Activated CD4-positive, CD25-positive, alpha-beta regulatory T cell (primary cell): ENCODE data around the gene NEGR1.

ENCODE experiments used
- DNase-seq, 4 experiments: peaks; one replicate each; lab custom pipeline; 2025; lab: John Stamatoyannopoulos, UW

Gene NEGR1

DNA sequence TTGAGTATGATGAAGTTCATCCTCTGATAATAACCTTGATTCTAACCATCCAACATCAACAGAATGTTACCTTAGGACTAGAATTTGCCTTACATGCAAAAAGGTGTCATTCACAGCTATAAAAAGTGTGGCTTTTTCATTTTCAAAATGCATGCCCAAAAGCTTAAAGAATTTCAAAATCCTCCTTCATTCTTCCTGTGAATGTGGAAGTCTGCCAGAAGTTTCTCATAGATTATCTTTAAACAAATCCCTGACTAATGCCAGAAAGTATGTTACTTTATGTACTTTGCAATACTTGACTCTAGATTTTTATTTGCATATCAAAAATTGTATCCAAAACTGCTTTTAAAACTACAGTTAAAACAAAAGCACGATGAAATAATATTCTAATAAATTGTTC, 930.9 kb downstream of the NEGR1 start:
- DNase-seq = no peak

GRCh38 chr1:71350805-71351204, 931.5 kb downstream of the NEGR1 start:
- DNase-seq = no peak

DNA sequence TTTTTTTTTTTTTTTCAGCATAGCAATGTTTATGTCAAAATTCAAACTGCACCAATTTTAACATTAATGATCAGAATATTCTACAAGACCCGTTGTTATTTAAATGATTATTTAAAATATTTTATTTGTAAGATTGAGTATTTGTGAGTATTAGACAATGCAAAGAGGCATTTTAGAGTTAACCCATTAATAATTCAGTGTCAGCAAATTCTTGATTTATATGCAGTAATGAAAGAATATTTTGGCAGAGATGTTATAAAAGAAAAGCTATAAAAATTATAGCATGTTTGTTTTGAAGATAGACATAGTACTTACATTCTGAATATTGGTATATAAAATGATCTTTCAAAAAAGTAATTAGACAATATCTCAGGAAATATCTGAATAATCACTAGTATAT, 932.0 kb downstream of the NEGR1 start:
- DNase-seq = no peak
